GM19099 (cell line): Measurements from ENCODE around the gene CSTF3.

ENCODE experiments used
- POLR2A ChIP-seq: IDR thresholded peaks from 3 replicates; pipeline ENCODE4 v1.6.1; 2011; ENCODE audit warnings: low read depth; ENCODE audit not compliant: insufficient read length; ENCODE audit errors: extremely low read depth

The CSTF3 gene

GRCh38 chr11:33132510-33132909 is 28.8 kb downstream of the CSTF3 start:
- no peak for TF ChIP-seq POLR2A

GRCh38 chr11:33128739-33129138 is 32.5 kb downstream of the CSTF3 start:
- TF ChIP-seq POLR2A, result no peak

GRCh38 chr11:33125611-33126010 is 35.7 kb downstream of the CSTF3 start:
- TF ChIP-seq POLR2A, result no peak

GRCh38 chr11:33125025-33125424 is 36.3 kb downstream of the CSTF3 start:
- TF ChIP-seq POLR2A, result no peak

GRCh38 chr11:33116535-33116934 is 44.7 kb downstream of the CSTF3 start:
- TF ChIP-seq POLR2A, result no peak

- no peak for TF ChIP-seq POLR2A
Measured at GRCh38 chr11:33110083-33110482, 51.2 kb downstream of the CSTF3 start.

GRCh38 chr11:33109294-33109895 is 51.9 kb downstream of the CSTF3 start:
- TF ChIP-seq POLR2A, result no peak

GRCh38 chr11:33103836-33104235 is 57.4 kb downstream of the CSTF3 start:
- no peak for TF ChIP-seq POLR2A

- TF ChIP-seq POLR2A, result no peak
Measured at GRCh38 chr11:33094157-33094556, 67.1 kb downstream of the CSTF3 start.

GRCh38 chr11:33089776-33090175 is 71.5 kb downstream of the CSTF3 start:
- TF ChIP-seq POLR2A, result no peak

- no peak for TF ChIP-seq POLR2A
Measured at GRCh38 chr11:33086017-33086416, 75.3 kb downstream of the CSTF3 start.

- TF ChIP-seq POLR2A, result no peak
Measured at GRCh38 chr11:33083918-33084317, 77.4 kb downstream of the CSTF3 start.

- no peak for TF ChIP-seq POLR2A
Measured at GRCh38 chr11:33072465-33072864, 88.8 kb downstream of the CSTF3 start.

GRCh38 chr11:33068611-33069340 is 92.5 kb downstream of the CSTF3 start:
- TF ChIP-seq POLR2A, result no peak

- TF ChIP-seq POLR2A, result no peak
Measured at GRCh38 chr11:33067294-33067693, 94.0 kb downstream of the CSTF3 start.

GRCh38 chr11:33065445-33066178 is 95.7 kb downstream of the CSTF3 start:
- TF ChIP-seq POLR2A, result no peak
